Osteoblast (primary cell): Measurements from ENCODE around the gene CHRM2. TPM values are rescaled to one million over a fixed set of nuclear protein-coding genes. Genes with fewer than 3 reads are reported as not detected.
"Not testable (repeated sequence)": the region's sequence is repeated elsewhere in the genome, so short reads cannot be mapped to it uniquely, and the experiment has no call there.

Experiments used
- DNase-seq: peaks from one replicate; pipeline ENCODE4 v3.0.0; 2011; ENCODE audit warnings: low spot score, mixed read lengths; ENCODE audit not compliant: insufficient read length; ENCODE audit errors: missing footprints
- H2AFZ ChIP-seq: 2 replicates; pipeline ENCODE4 v1.6.0; 2011; ENCODE audit warnings: mild to moderate bottlenecking, low read length
- H3K27ac ChIP-seq: 2 replicates; pipeline ENCODE4 v1.5.1; 2011; ENCODE audit warnings: mild to moderate bottlenecking, low read depth, low read length, moderate library complexity
- H3K27me3 ChIP-seq: 2 replicates; pipeline ENCODE4 v1.6.0; 2012; ENCODE audit warnings: mild to moderate bottlenecking, control low read depth, inconsistent platforms, low read length, moderate library complexity; ENCODE audit not compliant: insufficient read depth
- H3K36me3 ChIP-seq: 2 replicates; pipeline ENCODE4 v1.5.1; 2011; ENCODE audit warnings: mild to moderate bottlenecking, low read length, control low read depth, moderate library complexity; ENCODE audit not compliant: insufficient read depth
- H3K4me1 ChIP-seq: 2 replicates; pipeline ENCODE4 v1.5.1; 2011; ENCODE audit warnings: mild to moderate bottlenecking, low read length, control low read depth, moderate library complexity; ENCODE audit not compliant: insufficient read depth
- H3K4me2 ChIP-seq: 2 replicates; pipeline ENCODE4 v1.6.0; 2011; ENCODE audit warnings: mild to moderate bottlenecking, low read length; ENCODE audit not compliant: insufficient read depth
- H3K4me3 ChIP-seq: fragments of 200-600 bp; sonication (generic); 3 replicates; pipeline ENCODE4 v1.5.1; 2012; ENCODE audit warnings: mild to moderate bottlenecking, low read length, inconsistent platforms; ENCODE audit not compliant: insufficient read depth
- H3K79me2 ChIP-seq: 2 replicates; pipeline ENCODE4 v1.6.0; 2012; ENCODE audit warnings: mild to moderate bottlenecking, low read length, control low read depth, inconsistent platforms; ENCODE audit not compliant: insufficient read depth
- H3K9me3 ChIP-seq: 2 replicates; pipeline ENCODE4 v1.5.1; 2011; ENCODE audit warnings: low read depth, low read length, control low read depth
- H4K20me1 ChIP-seq: 2 replicates; pipeline ENCODE4 v1.6.0; 2012; ENCODE audit warnings: mild to moderate bottlenecking, low read length, control low read depth; ENCODE audit not compliant: insufficient read depth
- total RNA-seq: library from RNA; depleted of rRNA; stranded (reverse); fragments of >200 nt; gene quantifications from 2 replicates; pipeline ENCODE4 v1.2.3, GENCODE V29; 2012
- TF ChIP-seq, protein P1 (sequence below): IDR thresholded peaks from 2 replicates; pipeline ENCODE4 v1.5.1; 2011; ENCODE audit warnings: mild to moderate bottlenecking, low read depth, low read length, moderate library complexity; ENCODE audit errors: extremely low read depth

The CHRM2 gene
- total RNA-seq, result under 0.01 and 1.2 TPM in 2 replicates

DNA sequence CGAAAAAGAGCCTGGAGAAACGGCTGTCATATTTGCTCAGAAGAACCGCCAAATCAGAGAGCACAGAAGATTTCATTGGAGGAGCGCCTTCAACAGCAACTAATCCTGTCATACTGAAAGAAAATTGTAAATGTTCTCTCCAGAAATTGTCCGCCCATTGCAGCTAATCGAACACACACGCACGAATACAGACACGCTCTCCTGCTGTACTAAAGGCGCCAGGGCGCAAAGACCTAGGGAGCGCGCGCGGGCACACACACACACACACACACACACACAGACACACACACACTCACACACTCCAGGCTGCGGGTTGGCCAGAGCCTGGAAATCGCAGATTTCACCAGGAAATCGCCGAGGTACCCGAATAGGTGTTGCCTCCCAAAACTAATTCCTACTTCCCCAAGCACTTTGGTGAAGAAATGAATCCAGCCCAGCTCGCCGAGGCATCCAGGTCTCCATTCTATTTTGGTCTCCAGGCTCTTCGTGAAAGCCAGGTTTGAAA, at the start of gene CHRM2:
Gene CHRM2 (plus strand): TSS at position 157 of the 505 bp plus-strand sequence. CDS start 146,214 bp downstream, outside the sequence.
- Histone ChIP-seq H2AFZ (peak within 1 kb of the TSS; percentile 22), H4K20me1 (no peaks in the 10 kb centered on the region), H3K27ac (no peak within 1 kb of the TSS), H3K27me3 (peaks cover 53% of the 10 kb centered on the region), H3K4me1 (peaks cover 13% of the 10 kb centered on the region), H3K4me2 (peak within 1 kb of the TSS; percentile 82), H3K9me3 (no peaks in the 10 kb centered on the region), H3K79me2 (no peaks in the 10 kb centered on the region), H3K36me3 (no peaks in the 10 kb centered on the region), H3K4me3 (peak within 1 kb of the TSS; percentile 66)
- TF ChIP-seq, protein P1, sequence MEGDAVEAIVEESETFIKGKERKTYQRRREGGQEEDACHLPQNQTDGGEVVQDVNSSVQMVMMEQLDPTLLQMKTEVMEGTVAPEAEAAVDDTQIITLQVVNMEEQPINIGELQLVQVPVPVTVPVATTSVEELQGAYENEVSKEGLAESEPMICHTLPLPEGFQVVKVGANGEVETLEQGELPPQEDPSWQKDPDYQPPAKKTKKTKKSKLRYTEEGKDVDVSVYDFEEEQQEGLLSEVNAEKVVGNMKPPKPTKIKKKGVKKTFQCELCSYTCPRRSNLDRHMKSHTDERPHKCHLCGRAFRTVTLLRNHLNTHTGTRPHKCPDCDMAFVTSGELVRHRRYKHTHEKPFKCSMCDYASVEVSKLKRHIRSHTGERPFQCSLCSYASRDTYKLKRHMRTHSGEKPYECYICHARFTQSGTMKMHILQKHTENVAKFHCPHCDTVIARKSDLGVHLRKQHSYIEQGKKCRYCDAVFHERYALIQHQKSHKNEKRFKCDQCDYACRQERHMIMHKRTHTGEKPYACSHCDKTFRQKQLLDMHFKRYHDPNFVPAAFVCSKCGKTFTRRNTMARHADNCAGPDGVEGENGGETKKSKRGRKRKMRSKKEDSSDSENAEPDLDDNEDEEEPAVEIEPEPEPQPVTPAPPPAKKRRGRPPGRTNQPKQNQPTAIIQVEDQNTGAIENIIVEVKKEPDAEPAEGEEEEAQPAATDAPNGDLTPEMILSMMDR, result no peak
- peak; percentile 76 for DNase-seq

- not testable (repeated sequence) for H3K4me2 ChIP-seq, H3K27ac ChIP-seq, DNase-seq, H4K20me1 ChIP-seq, H3K36me3 ChIP-seq, H3K9me3 ChIP-seq, H2AFZ ChIP-seq, H3K4me3 ChIP-seq, H3K79me2 ChIP-seq, H3K4me1 ChIP-seq, H3K27me3 ChIP-seq
Measured at GRCh38 chr7:136831398-136831797, 37.1 kb upstream of the CHRM2 start.

GRCh38 chr7:136845899-136846465, 22.5 kb upstream of the CHRM2 start:
- no peaks in the 10 kb centered on the region for H4K20me1 ChIP-seq
- no peak overlapping the region for H2AFZ ChIP-seq
- no peaks in the 10 kb centered on the region for H3K4me1 ChIP-seq
- no peak for DNase-seq
- H3K4me2 ChIP-seq, result no peak overlapping the region
- no peaks in the 10 kb centered on the region for H3K36me3 ChIP-seq
- no peaks in the 10 kb centered on the region for H3K79me2 ChIP-seq
- H3K9me3 ChIP-seq, result no peaks in the 10 kb centered on the region
- H3K4me3 ChIP-seq, result no peak overlapping the region
- TF ChIP-seq, protein P1, result no peak
- H3K27me3 ChIP-seq, result no peaks in the 10 kb centered on the region
- no peak overlapping the region for H3K27ac ChIP-seq

GRCh38 chr7:136847858-136848257, 20.6 kb upstream of the CHRM2 start:
- Histone ChIP-seq H3K4me2 (no peak overlapping the region), H4K20me1 (no peaks in the 10 kb centered on the region)

More at GRCh38 chr7:136847858-136848257, 20.6 kb upstream of the CHRM2 start:
- TF ChIP-seq, protein P1, result no peak
- Histone ChIP-seq H3K4me3 (no peak overlapping the region), H3K79me2 (no peaks in the 10 kb centered on the region), H3K4me1 (no peaks in the 10 kb centered on the region), H2AFZ (no peak overlapping the region), H3K27ac (no peak overlapping the region), H3K36me3 (no peaks in the 10 kb centered on the region), H3K27me3 (no peaks in the 10 kb centered on the region), H3K9me3 (no peaks in the 10 kb centered on the region)
- no peak for DNase-seq
